ENCODE measurements around the gene PSG4.
"Not testable (repeated sequence)": the region's sequence is repeated elsewhere in the genome, so short reads cannot be mapped to it uniquely, and the experiment has no call there.

PSG4 gene

DNA sequence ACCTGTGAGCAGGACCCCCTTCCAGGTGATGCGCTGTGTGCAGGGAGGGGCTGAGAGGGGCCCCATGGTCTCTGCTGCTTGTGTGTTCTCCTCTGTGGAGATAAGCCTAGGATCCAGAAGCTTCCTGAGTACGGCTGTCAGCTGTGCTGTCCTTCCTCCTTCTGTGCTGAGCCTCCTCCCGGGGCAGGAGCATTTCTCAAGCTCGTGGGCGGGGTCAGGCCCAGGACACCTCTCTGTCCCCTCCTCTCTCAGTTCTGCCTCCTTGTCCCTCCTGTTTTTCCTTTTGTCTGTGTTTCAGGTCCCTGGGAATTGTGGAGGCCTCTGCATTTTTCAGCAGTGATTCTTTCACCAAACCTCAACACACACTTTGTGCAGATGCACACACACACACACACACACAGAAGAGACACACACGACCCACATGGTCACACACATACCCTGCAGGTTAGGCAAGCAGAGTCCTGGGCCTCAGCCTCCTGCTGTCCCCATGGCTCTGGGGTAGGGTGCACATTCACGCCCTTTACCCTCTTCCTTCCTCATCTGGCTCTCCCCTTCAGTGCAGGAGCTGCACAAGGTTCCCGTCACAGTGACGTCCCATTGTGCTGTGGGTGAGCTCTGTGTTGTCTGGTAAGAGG, at the start of gene PSG4:
PSG4 (minus strand) TSS at position 168 of the 635 bp plus-strand sequence; CDS start at position 66, 102 bp downstream.
- not testable (repeated sequence) for H3K27ac ChIP-seq

- not testable (repeated sequence) for H3K27ac ChIP-seq
Measured at GRCh38 chr19:43251428-43251827, 46.0 kb upstream of the PSG4 start.

- H3K27ac ChIP-seq, result not testable (repeated sequence)
Measured at GRCh38 chr19:43250296-43250695, 44.9 kb upstream of the PSG4 start.

DNA sequence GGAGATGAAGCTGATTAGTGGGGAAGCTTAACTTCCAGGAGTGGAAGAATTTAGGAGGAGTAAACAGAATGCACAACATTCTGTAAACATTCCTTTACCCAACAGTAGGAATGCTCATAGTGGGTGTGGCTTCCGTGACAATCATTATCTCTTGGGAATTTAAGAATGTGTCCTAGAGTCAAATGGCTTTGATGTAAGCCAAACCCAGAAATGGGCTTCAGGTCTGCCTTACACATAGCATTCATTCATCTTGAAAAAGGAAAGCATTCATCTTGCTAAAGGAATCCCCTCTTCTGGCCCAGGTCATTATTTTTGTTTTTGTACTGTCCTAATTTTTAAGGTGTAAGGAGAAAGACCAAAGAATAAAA, 43.2 kb upstream of the PSG4 start:
- H3K27ac ChIP-seq, result not testable (repeated sequence)

- not testable (repeated sequence) for H3K27ac ChIP-seq
Measured at GRCh38 chr19:43247243-43247880, 41.9 kb upstream of the PSG4 start.

GRCh38 chr19:43245848-43246247, 40.4 kb upstream of the PSG4 start:
- H3K27ac ChIP-seq, result not testable (repeated sequence)

GRCh38 chr19:43242211-43242610, 36.8 kb upstream of the PSG4 start:
- H3K27ac ChIP-seq, result not testable (repeated sequence)

DNA sequence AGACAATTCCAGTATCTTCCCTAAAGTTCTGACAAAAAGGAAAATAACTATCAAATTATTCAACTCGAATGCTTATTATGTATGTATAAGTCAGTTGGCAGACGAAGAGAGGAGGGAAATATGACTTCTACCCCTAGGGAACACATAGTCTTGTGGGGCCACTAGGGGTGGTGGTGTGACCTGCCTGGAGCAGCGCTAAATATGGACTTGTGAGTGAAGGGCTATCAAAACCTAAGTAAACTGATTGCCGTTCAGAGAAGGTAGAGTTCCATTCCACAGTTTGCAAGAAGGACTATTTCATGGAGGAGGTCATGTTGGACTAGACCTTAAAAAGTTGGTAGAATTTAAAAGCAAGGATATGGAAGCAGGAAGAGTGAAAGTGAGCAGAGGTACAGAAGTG, 32.8 kb upstream of the PSG4 start:
- not testable (repeated sequence) for H3K27ac ChIP-seq

- H3K27ac ChIP-seq, result not testable (repeated sequence)
Measured at GRCh38 chr19:43235686-43236085, 30.2 kb upstream of the PSG4 start.

DNA sequence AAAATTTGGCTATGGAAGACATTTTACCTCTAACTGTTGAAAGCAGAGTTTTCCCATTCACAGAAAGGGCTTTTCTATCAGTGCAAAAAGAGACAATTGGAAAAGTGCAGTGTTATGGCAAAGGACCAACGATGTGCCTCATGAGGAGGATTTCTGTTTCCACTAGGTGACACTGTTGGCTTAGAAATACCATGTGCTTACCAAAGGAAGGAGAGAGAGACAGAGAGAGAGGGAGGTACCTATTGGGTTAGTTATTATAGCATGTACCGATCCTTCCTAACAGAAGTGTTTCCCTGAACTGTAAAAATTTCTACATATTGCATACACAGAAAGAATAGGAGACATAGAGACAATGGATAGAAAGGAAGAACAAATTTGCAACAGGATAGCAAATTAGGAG, 23.9 kb upstream of the PSG4 start:
- no peak overlapping the region for H3K27ac ChIP-seq
- TF ChIP-seq, protein P1, sequence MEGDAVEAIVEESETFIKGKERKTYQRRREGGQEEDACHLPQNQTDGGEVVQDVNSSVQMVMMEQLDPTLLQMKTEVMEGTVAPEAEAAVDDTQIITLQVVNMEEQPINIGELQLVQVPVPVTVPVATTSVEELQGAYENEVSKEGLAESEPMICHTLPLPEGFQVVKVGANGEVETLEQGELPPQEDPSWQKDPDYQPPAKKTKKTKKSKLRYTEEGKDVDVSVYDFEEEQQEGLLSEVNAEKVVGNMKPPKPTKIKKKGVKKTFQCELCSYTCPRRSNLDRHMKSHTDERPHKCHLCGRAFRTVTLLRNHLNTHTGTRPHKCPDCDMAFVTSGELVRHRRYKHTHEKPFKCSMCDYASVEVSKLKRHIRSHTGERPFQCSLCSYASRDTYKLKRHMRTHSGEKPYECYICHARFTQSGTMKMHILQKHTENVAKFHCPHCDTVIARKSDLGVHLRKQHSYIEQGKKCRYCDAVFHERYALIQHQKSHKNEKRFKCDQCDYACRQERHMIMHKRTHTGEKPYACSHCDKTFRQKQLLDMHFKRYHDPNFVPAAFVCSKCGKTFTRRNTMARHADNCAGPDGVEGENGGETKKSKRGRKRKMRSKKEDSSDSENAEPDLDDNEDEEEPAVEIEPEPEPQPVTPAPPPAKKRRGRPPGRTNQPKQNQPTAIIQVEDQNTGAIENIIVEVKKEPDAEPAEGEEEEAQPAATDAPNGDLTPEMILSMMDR (conservative IDR thresholded peaks at IDR 0.05), result no peak

GRCh38 chr19:43228730-43229129, 23.3 kb upstream of the PSG4 start:
- H3K27ac ChIP-seq, result not testable (repeated sequence)

DNA sequence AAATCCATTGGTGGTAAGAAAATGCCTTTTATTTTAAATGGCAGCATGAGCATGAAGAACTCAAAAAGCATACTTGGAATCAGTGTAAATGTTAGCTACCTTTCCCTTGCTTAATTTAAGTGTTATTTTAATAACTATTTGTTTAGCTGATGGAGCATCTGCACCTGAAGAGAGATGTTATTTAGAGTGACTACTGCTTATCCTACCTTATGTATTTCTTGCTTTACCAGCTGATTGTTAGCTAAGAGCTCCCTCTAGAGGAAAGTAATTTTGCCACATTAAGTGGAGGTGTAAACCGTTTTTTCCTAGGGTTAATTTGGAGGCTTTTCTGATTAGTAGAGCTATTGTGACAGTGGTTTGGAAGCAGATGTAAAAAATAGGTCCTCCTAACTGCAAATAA, 21.5 kb upstream of the PSG4 start:
- H3K27ac ChIP-seq, result not testable (repeated sequence)

GRCh38 chr19:43224855-43225253, 19.4 kb upstream of the PSG4 start:
- H3K27ac ChIP-seq, result no peak overlapping the region
- TF ChIP-seq, protein P1 (conservative IDR thresholded peaks at IDR 0.05), result no peak

DNA sequence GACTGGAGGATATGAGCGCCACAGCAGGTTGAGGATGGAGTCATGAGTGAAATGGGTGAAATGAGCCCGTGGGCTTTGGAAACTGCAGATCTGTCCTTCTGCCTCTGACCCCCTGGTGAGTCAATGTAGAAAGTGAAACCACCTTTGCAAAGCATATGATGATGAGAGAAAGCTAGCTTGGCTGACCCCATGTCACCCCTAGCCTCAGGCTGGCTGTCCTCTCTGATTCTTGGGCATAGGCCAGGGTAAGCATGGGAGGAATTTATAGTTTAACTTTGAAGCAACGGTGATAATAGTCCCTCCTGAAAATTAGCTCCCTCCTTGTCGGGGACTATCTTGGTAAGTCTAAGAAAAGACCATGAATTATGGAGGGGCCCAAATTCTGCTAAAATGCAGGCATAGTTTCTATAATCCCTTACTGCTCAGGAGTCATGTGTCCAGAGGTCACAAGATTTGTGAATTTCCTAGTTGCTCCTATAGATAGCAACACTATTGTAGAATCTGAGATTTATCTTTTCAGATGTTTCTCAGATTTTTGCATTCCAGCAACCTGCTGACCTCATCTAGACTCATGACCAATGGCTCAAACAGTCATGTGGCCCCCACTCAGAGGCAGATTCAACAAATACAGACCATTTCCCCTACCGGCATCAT, 18.9 kb upstream of the PSG4 start:
- H3K27ac ChIP-seq, result not testable (repeated sequence)

- not testable (repeated sequence) for H3K27ac ChIP-seq
Measured at GRCh38 chr19:43221891-43222290, 16.5 kb upstream of the PSG4 start.

- H3K27ac ChIP-seq, result not testable (repeated sequence)
Measured at GRCh38 chr19:43219136-43219535, 13.7 kb upstream of the PSG4 start.

GRCh38 chr19:43215881-43216280, 10.4 kb upstream of the PSG4 start:
- not testable (repeated sequence) for H3K27ac ChIP-seq
